Measurements from ENCODE around the gene SIRT5.

The SIRT5 gene

DNA sequence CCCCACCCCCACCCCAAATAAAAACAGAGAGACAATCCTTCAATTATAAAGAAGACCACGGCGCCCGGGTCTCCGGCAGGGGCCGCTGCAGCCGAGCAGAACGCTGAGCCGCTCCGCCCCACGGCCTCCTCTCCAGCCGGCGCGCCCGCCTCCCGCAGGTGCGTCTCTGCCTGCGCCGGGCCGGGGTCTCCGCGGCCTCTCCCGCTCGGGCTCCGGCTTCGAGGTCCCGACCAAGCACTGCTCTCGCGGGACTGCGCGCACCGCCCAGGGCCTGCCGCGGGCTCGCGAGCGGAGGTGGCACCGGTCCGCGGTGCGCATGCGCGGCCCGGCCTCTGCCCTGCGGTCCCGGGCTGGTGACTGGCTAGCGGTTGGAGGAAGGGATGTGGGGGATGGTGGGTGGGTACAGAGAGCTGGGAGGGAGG is 241 bp upstream of the SIRT5 start:
- Histone ChIP-seq H3K27ac (ENCODE audit: low read length) (peak overlapping the region; percentile 68), H3K9ac (ENCODE audit: low read length) (peak overlapping the region; percentile 82), H3K36me3 (replicated peaks; ENCODE audit: low read depth, low read length) (no peaks in the 10 kb centered on the region), H3K79me2 (ENCODE audit: low read length) (no peaks in the 10 kb centered on the region), H3K9me3 (ENCODE audit: insufficient read depth, low read length) (no peaks in the 10 kb centered on the region), H3K4me1 (ENCODE audit: low read length) (peaks cover 8% of the 10 kb centered on the region), H3K27me3 (ENCODE audit: low read depth, low read length) (no peaks in the 10 kb centered on the region), H3K4me2 (ENCODE audit: low read length) (peak overlapping the region; percentile 95), H2AFZ (ENCODE audit: low read depth, low read length) (no peak overlapping the region; the same call in 1 of the 2 replicates), H4K20me1 (ENCODE audit: insufficient read depth, low read length) (no peaks in the 10 kb centered on the region), H3K4me3 (ENCODE audit: low read length) (peak overlapping the region; percentile 95)
- TF ChIP-seq EZH2phosphoT487 (IDR thresholded peaks at IDR 0.05; ENCODE audit: low read depth) = no peak
- TF ChIP-seq, protein P1, sequence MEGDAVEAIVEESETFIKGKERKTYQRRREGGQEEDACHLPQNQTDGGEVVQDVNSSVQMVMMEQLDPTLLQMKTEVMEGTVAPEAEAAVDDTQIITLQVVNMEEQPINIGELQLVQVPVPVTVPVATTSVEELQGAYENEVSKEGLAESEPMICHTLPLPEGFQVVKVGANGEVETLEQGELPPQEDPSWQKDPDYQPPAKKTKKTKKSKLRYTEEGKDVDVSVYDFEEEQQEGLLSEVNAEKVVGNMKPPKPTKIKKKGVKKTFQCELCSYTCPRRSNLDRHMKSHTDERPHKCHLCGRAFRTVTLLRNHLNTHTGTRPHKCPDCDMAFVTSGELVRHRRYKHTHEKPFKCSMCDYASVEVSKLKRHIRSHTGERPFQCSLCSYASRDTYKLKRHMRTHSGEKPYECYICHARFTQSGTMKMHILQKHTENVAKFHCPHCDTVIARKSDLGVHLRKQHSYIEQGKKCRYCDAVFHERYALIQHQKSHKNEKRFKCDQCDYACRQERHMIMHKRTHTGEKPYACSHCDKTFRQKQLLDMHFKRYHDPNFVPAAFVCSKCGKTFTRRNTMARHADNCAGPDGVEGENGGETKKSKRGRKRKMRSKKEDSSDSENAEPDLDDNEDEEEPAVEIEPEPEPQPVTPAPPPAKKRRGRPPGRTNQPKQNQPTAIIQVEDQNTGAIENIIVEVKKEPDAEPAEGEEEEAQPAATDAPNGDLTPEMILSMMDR (IDR thresholded peaks at IDR 0.05; ENCODE audit: low read depth, low read length) = peak; percentile 34

DNA sequence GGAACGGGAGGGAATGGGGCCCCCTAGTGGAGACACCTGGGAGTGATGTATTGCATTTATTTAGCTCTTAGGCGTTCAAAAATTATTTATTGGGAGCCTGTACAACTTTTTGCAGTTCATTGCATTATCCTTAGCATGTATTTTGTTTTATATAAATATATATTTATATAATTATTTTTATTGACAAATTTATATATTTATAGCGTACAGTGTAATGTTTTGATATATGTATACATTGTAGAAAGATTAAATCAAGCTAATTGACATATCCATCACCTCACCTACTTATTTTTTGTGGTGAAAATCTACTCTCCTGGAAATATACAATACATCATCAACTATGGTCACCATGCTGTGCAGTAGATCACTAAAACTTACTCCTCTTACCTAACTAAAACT is 975 bp downstream of the SIRT5 start:
- H3K79me2 ChIP-seq (ENCODE audit: low read length) = no peaks in the 10 kb centered on the region
- no peaks in the 10 kb centered on the region for H3K36me3 ChIP-seq (replicated peaks; ENCODE audit: low read depth, low read length)
- no peak overlapping the region for H2AFZ ChIP-seq (ENCODE audit: low read depth, low read length)
- peak overlapping the region; percentile 95 for H3K4me3 ChIP-seq (ENCODE audit: low read length)
- peak overlapping the region; percentile 82 for H3K9ac ChIP-seq (ENCODE audit: low read length)
- H3K4me1 ChIP-seq (ENCODE audit: low read length) = peaks cover 8% of the 10 kb centered on the region
- H3K4me2 ChIP-seq (ENCODE audit: low read length) = peak overlapping the region; percentile 69
- no peaks in the 10 kb centered on the region for H3K9me3 ChIP-seq (ENCODE audit: insufficient read depth, low read length)
- TF ChIP-seq, protein P1 (IDR thresholded peaks at IDR 0.05; ENCODE audit: low read depth, low read length) = no peak; the same call in 1 of the 2 replicates
- no peak for TF ChIP-seq EZH2phosphoT487 (IDR thresholded peaks at IDR 0.05; ENCODE audit: low read depth)
- H4K20me1 ChIP-seq (ENCODE audit: insufficient read depth, low read length) = no peaks in the 10 kb centered on the region
- H3K27ac ChIP-seq (ENCODE audit: low read length) = peak overlapping the region; percentile 68; the same call in 1 of the 2 replicates
- no peaks in the 10 kb centered on the region for H3K27me3 ChIP-seq (ENCODE audit: low read depth, low read length)

DNA sequence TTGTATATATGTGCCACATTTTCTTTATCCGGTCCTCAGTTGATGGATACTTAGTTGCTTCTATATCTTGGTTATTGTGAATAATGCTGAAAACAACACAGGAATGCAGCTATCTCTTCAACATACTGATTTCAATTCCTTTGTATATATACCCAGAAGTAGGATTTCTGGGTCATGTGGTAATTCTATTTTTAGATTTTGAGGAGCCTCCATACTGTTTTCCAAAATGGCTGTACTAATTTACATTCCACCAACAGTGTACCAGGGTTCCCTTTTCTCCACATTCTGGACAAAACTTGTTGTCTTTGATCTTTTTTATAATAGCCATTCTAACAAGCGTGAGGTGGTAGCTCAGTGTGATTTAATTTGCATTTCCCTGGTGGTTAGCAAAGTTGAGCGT is 1.6 kb downstream of the SIRT5 start:
- no peak for TF ChIP-seq EZH2phosphoT487 (IDR thresholded peaks at IDR 0.05; ENCODE audit: low read depth)
- TF ChIP-seq, protein P1 (IDR thresholded peaks at IDR 0.05; ENCODE audit: low read depth, low read length) = no peak
- Histone ChIP-seq H3K27me3 (ENCODE audit: low read depth, low read length) (no peaks in the 10 kb centered on the region), H3K9me3 (ENCODE audit: insufficient read depth, low read length) (no peaks in the 10 kb centered on the region), H3K79me2 (ENCODE audit: low read length) (no peaks in the 10 kb centered on the region), H2AFZ (ENCODE audit: low read depth, low read length) (no peak overlapping the region), H3K4me2 (ENCODE audit: low read length) (0 out of 2 replicates have a peak overlapping the region, but pooled peaks have one; percentile 17), H3K4me3 (ENCODE audit: low read length) (no peak overlapping the region), H4K20me1 (ENCODE audit: insufficient read depth, low read length) (no peaks in the 10 kb centered on the region), H3K36me3 (replicated peaks; ENCODE audit: low read depth, low read length) (no peaks in the 10 kb centered on the region), H3K9ac (ENCODE audit: low read length) (no peak overlapping the region), H3K27ac (ENCODE audit: low read length) (no peak overlapping the region), H3K4me1 (ENCODE audit: low read length) (peaks cover 8% of the 10 kb centered on the region)

DNA sequence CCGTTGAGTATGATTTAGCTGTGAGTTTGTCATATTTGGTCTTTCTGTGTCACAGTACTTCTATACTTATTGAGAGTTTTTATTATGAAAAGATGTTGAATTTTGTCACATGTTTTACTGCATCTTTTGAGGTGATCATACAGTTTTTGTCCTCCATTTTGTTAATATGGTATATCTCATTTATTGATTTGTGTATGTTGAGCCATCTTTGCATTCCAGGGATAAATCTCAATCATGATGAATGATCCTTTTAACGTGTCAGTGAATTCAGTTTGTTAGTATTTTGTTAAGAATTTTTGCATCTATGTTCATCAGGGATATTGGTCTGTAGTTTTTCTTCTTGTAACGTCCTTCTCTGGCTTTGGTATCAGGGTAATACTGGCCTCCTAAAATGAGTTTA is 3.5 kb downstream of the SIRT5 start:
- no peaks in the 10 kb centered on the region for H3K36me3 ChIP-seq (replicated peaks; ENCODE audit: low read depth, low read length)

More for the DNA sequence above, 3.5 kb downstream of the SIRT5 start:
- H3K4me3 ChIP-seq (ENCODE audit: low read length) = no peak overlapping the region
- TF ChIP-seq, protein P1 (IDR thresholded peaks at IDR 0.05; ENCODE audit: low read depth, low read length) = no peak
- no peak for TF ChIP-seq EZH2phosphoT487 (IDR thresholded peaks at IDR 0.05; ENCODE audit: low read depth)
- H3K79me2 ChIP-seq (ENCODE audit: low read length) = no peaks in the 10 kb centered on the region
- no peaks in the 10 kb centered on the region for H4K20me1 ChIP-seq (ENCODE audit: insufficient read depth, low read length)
- no peak overlapping the region for H2AFZ ChIP-seq (ENCODE audit: low read depth, low read length)
- H3K9ac ChIP-seq (ENCODE audit: low read length) = no peak overlapping the region
- H3K4me1 ChIP-seq (ENCODE audit: low read length) = peaks cover 8% of the 10 kb centered on the region
- H3K4me2 ChIP-seq (ENCODE audit: low read length) = no peak overlapping the region
- no peaks in the 10 kb centered on the region for H3K9me3 ChIP-seq (ENCODE audit: insufficient read depth, low read length)
- no peaks in the 10 kb centered on the region for H3K27me3 ChIP-seq (ENCODE audit: low read depth, low read length)
- no peak overlapping the region for H3K27ac ChIP-seq (ENCODE audit: low read length)

Measured in OCI-LY3 (cell line).